ENCODE data around the gene UGDH.

UGDH gene

GRCh38 chr4:39452860-39453587 is 74.2 kb downstream of the UGDH start:
- DNase-seq (ENCODE audit: low spot score) = no peak
- Histone ChIP-seq H3K27ac (no peak overlapping the region), H3K4me3 (no peak overlapping the region)
- no peak for TF ChIP-seq CTCF (IDR thresholded peaks at IDR 0.05)

- no peak for DNase-seq (ENCODE audit: low spot score)
- Histone ChIP-seq H3K27ac (no peak overlapping the region), H3K4me3 (no peak overlapping the region)
- no peak for TF ChIP-seq CTCF (IDR thresholded peaks at IDR 0.05)
These were observed 74.9 kb downstream of the UGDH start for GRCh38 chr4:39452153-39452859.

- Histone ChIP-seq H3K27ac (no peak overlapping the region), H3K4me3 (no peak overlapping the region)
- DNase-seq (ENCODE audit: low spot score) = no peak
- no peak for TF ChIP-seq CTCF (IDR thresholded peaks at IDR 0.05)
These were observed 75.7 kb downstream of the UGDH start for GRCh38 chr4:39451423-39452023.

GRCh38 chr4:39450618-39451017 is 76.6 kb downstream of the UGDH start:
- no peak for TF ChIP-seq CTCF (IDR thresholded peaks at IDR 0.05)
- no peak overlapping the region for H3K27ac ChIP-seq
- no peak for DNase-seq (ENCODE audit: low spot score)
- H3K4me3 ChIP-seq = no peak overlapping the region

Data from coronary artery (tissue), 2 donors.